Measurements from ENCODE around the gene ABCA9. TPM values are rescaled to one million over a fixed set of nuclear protein-coding genes. Genes with fewer than 3 reads are reported as not detected.
A peak's percentile ranks its signal among the peaks of the same experiment; 100 is the strongest.

Gene ABCA9
- total RNA-seq, 1 donor from 2014 or later = 0.16 TPM

DNA sequence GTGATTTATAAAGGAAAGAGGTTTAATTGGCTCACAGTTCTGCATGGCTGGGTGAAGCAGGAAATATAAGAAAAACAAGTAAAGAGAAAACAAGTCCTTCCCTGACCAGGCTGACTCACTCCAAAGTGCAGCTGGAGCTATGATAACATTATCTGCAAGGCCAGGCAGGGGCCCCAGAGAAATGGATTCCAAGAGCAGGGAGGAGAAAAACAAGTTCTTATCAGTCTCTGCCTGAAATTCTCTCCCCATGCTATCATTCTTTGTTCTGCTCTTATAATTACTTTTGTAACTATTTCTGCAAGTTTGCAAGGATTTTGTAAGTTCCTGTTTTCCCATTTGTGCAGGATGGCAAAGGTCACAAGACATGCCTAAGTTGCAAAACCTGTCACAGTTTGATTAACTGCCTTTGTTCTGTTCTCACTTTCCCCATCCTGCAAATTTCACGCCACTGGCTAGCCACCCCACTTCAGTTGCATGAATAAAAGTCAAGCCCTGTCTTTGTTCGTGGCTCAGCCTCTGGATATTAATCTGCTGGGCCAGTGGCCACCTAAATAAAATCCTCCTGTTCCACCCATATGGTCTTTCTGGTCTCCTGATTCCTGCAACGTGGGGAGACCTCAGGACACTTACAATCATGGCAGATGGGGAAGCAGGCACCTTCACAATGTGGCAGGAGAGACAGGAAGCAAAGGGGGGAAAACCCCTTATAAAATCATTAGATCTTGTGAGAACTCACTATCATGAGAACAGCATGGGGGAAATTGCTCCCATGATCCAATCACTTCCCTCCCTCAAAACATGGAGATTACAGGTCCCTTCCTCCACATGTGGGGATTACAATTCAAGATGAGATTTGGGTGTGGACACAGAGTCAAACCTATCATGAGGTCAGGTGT is 13.1 kb downstream of the ABCA9 start:
- no peaks in the 10 kb centered on the region for H3K27me3 ChIP-seq (ENCODE audit: insufficient read depth, low read length)
- H3K9me3 ChIP-seq (ENCODE audit: insufficient read depth, low read depth, low read length) = no peaks in the 10 kb centered on the region
- Mint-ChIP-seq H3K9me3 (ENCODE audit: unreplicated experiment) (no peaks in the 10 kb centered on the region), H3K27ac (ENCODE audit: unreplicated experiment) (peak overlapping the region; percentile 4), H3K36me3 (ENCODE audit: low read depth, unreplicated experiment) (no peaks in the 10 kb centered on the region), H3K4me1 (ENCODE audit: low read depth, unreplicated experiment) (peaks cover 15% of the 10 kb centered on the region), H3K4me3 (ENCODE audit: unreplicated experiment) (no peak overlapping the region), H3K27me3 (ENCODE audit: low read depth, unreplicated experiment) (no peaks in the 10 kb centered on the region)
- no peaks in the 10 kb centered on the region for H3K79me2 ChIP-seq (ENCODE audit: insufficient read depth, low read length)
- no peaks in the 10 kb centered on the region for H3K36me3 ChIP-seq (ENCODE audit: insufficient read depth, low read length)
- H3K4me2 ChIP-seq (ENCODE audit: low read length) = peak overlapping the region; percentile 64
- H2AFZ ChIP-seq (ENCODE audit: low read depth, low read length) = peak overlapping the region; percentile 35
- no peak overlapping the region for H3K9ac ChIP-seq (ENCODE audit: low read length)
- peak; percentile 89 for DNase-seq (ENCODE audit: low read depth)
- TF ChIP-seq, protein P1, sequence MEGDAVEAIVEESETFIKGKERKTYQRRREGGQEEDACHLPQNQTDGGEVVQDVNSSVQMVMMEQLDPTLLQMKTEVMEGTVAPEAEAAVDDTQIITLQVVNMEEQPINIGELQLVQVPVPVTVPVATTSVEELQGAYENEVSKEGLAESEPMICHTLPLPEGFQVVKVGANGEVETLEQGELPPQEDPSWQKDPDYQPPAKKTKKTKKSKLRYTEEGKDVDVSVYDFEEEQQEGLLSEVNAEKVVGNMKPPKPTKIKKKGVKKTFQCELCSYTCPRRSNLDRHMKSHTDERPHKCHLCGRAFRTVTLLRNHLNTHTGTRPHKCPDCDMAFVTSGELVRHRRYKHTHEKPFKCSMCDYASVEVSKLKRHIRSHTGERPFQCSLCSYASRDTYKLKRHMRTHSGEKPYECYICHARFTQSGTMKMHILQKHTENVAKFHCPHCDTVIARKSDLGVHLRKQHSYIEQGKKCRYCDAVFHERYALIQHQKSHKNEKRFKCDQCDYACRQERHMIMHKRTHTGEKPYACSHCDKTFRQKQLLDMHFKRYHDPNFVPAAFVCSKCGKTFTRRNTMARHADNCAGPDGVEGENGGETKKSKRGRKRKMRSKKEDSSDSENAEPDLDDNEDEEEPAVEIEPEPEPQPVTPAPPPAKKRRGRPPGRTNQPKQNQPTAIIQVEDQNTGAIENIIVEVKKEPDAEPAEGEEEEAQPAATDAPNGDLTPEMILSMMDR (IDR thresholded peaks at IDR 0.05; ENCODE audit: insufficient read depth, low read depth, low read length) = no peak
- no peak for TF ChIP-seq EZH2 (IDR thresholded peaks at IDR 0.05; ENCODE audit: insufficient read depth, low read length)
- no peak overlapping the region for H3K4me3 ChIP-seq (ENCODE audit: insufficient read depth, low read depth, low read length)
- H4K20me1 ChIP-seq (ENCODE audit: insufficient read depth, low read length) = no peaks in the 10 kb centered on the region
- H3K4me1 ChIP-seq (ENCODE audit: insufficient read depth, low read length) = peaks cover 6% of the 10 kb centered on the region
- H3K27ac ChIP-seq (ENCODE audit: low read depth, low read length) = peak overlapping the region; percentile 50
- FAIRE-seq = no peak

DNA sequence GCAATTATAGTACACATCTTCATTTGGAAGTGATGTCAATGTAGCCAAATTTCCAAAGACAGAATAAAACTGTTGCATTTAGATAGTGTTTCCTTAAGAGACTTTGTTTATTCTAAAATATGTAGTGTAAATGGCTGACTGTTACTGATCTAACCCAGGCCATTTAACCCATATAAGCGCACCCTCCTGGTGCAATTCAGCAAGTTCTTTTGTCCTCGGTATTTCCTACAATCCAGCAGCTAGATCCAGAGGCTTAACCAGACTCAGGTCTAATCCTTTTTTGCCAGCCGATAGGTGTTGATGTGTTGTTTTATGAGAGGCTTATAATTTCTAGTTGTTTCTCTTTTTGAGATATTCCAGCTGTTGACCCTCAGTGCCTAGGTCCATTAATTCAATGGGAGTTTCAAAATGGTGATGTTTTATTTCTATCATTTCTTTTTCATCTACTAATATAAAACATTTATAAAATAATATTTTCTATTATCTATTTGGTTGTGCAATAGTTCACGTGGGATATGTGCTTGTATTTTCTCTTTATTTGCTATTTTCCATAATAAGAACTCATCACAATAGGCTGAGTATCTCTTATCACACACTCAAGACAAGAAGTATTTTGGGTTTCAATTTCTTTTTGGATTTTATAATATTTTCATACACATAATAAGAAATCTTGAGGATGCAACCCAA is 14.5 kb downstream of the ABCA9 start:
- Histone ChIP-seq H3K4me3 (ENCODE audit: insufficient read depth, low read depth, low read length) (no peak overlapping the region), H3K79me2 (ENCODE audit: insufficient read depth, low read length) (no peaks in the 10 kb centered on the region), H2AFZ (ENCODE audit: low read depth, low read length) (no peak overlapping the region), H3K4me2 (ENCODE audit: low read length) (no peak overlapping the region), H3K9me3 (ENCODE audit: insufficient read depth, low read depth, low read length) (no peaks in the 10 kb centered on the region), H3K4me1 (ENCODE audit: insufficient read depth, low read length) (peaks cover 6% of the 10 kb centered on the region), H3K27ac (ENCODE audit: low read depth, low read length) (no peak overlapping the region), H3K36me3 (ENCODE audit: insufficient read depth, low read length) (no peaks in the 10 kb centered on the region), H3K27me3 (ENCODE audit: insufficient read depth, low read length) (no peaks in the 10 kb centered on the region), H3K9ac (ENCODE audit: low read length) (no peak overlapping the region), H4K20me1 (ENCODE audit: insufficient read depth, low read length) (no peaks in the 10 kb centered on the region)
- no peak overlapping the region for H3K4me3 Mint-ChIP-seq (ENCODE audit: unreplicated experiment)
- no peaks in the 10 kb centered on the region for H3K27me3 Mint-ChIP-seq (ENCODE audit: low read depth, unreplicated experiment)
- H3K27ac Mint-ChIP-seq (ENCODE audit: unreplicated experiment) = no peak overlapping the region
- TF ChIP-seq EZH2 (IDR thresholded peaks at IDR 0.05; ENCODE audit: insufficient read depth, low read length) = no peak
- TF ChIP-seq, protein P1 (IDR thresholded peaks at IDR 0.05; ENCODE audit: insufficient read depth, low read depth, low read length) = no peak
- H3K36me3 Mint-ChIP-seq (ENCODE audit: low read depth, unreplicated experiment) = no peaks in the 10 kb centered on the region
- DNase-seq (ENCODE audit: low read depth) = no peak
- H3K9me3 Mint-ChIP-seq (ENCODE audit: unreplicated experiment) = no peaks in the 10 kb centered on the region
- H3K4me1 Mint-ChIP-seq (ENCODE audit: low read depth, unreplicated experiment) = peaks cover 15% of the 10 kb centered on the region
- no peak for FAIRE-seq
